ENCODE data around the gene TBXA2R. TPM values are rescaled to one million over a fixed set of nuclear protein-coding genes. Genes with fewer than 3 reads are reported as not detected.

TBXA2R gene
- total RNA-seq, 4 donors from 2014 or later = 0.20 to 4.2 (median 0.90) TPM

DNA sequence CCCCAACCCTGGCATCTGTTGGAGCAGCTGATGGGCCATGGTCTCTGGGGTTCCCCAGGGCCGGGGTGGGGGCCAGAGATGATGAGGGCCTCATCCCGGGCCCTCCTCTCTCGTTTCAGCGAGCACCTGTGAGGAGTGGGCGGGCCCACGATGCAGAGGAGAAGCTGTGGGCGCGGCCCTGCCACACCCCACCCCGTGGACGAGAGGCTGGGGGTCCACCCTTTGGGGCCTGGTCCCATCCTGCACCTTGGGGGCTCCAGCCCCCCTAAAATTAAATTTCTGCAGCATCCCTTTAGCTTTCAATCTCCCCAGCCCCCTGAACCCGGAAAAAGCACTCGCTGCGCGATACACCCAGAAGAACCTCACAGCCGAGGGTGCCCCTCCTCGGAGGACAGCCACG lies 28.3 kb downstream of the TBXA2R start:
- H3K4me3 ChIP-seq (ENCODE audit: low read depth, poor library complexity, severe bottlenecking) = no peak overlapping the region
- no peak for TF ChIP-seq POLR2A (IDR thresholded peaks at IDR 0.05)
- TF ChIP-seq, protein P1, sequence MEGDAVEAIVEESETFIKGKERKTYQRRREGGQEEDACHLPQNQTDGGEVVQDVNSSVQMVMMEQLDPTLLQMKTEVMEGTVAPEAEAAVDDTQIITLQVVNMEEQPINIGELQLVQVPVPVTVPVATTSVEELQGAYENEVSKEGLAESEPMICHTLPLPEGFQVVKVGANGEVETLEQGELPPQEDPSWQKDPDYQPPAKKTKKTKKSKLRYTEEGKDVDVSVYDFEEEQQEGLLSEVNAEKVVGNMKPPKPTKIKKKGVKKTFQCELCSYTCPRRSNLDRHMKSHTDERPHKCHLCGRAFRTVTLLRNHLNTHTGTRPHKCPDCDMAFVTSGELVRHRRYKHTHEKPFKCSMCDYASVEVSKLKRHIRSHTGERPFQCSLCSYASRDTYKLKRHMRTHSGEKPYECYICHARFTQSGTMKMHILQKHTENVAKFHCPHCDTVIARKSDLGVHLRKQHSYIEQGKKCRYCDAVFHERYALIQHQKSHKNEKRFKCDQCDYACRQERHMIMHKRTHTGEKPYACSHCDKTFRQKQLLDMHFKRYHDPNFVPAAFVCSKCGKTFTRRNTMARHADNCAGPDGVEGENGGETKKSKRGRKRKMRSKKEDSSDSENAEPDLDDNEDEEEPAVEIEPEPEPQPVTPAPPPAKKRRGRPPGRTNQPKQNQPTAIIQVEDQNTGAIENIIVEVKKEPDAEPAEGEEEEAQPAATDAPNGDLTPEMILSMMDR (IDR thresholded peaks at IDR 0.05) = no peak
- no peak for DNase-seq (ENCODE audit: low spot score in 2 of 2)
- intact Hi-C loops (cut with DNase I; ENCODE audit: low total_unique reads) = no loop called here
- 61 to 71% methylated on average over 16 to 17 of the region's 17 CpGs for WGBS, 2 donors

DNA sequence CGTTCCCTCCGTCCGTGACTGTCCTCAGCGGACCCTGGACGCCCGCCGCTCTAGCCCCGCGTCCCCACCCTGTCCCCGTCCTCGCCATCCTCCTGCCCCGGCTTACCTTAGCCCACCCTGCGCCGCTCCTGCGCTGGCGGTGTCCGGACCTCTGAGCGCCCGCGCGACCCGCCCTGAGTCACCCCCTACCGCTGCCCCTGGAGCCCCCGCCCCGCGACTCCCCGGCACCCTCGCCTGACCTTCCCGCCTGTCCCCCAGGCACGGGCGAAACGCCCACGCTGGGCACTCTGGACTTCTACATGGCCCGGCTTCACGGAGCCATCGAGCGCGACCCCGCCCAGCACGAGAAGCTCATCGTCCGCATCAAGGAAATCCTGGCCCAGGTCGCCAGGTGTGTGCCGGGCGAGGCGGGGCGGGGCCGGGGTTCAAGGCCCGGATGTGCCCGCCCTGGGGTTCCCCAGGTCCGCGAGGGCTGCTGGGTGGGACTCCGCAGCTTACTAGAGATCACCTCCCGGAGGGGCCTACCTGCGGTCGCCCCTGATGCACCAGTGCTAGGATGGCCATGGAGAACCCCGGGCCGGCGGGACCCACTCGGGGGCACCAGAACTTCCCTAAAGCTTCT lies 28.8 kb downstream of the TBXA2R start:
- 71 to 78% methylated on average over 46 of the region's 60 CpGs for WGBS, 2 donors
- intact Hi-C loops (cut with DNase I; ENCODE audit: low total_unique reads) = no loop called here
- DNase-seq (ENCODE audit: low spot score in 2 of 2) = no peak
- TF ChIP-seq, protein P1 (IDR thresholded peaks at IDR 0.05) = no peak
- TF ChIP-seq POLR2A (IDR thresholded peaks at IDR 0.05) = no peak
- no peak overlapping the region for H3K4me3 ChIP-seq (ENCODE audit: low read depth, poor library complexity, severe bottlenecking)

DNA sequence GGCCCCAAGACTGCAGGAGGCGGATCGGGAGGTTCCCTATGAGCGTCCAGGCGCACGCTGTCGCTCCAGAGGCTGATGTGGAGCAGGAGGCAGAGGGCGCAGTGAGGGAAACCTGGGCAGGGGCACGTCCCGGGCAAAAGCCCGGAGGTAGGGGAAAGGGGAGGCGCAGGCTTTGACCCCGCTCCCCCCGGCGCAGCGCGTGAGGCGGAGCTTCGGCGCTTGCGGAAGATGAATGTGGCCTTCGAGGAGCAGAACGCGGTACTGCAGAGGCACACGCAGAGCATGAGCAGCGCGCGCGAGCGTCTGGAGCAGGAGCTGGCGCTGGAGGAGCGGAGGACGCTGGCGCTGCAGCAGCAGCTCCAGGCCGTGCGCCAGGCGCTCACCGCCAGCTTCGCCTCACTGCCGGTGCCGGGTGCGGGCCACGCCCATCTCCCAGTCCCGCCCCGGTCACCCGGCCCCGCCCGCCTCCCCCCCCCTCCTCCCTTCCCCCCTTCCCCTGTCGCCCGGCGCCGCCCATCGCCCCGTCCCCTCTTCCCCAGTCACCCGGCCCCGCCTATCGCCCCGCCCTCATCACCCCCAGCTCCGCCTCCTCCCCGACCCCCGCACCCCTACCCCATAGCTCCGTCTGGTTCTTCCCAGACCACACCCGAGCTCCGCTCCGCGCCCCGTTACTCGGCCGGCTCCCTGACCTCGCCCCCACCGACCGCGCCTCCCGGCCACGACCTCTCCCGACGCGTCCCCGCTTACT lies 29.8 kb downstream of the TBXA2R start:
- TF ChIP-seq, protein P1 (IDR thresholded peaks at IDR 0.05) = no peak
- no peak for TF ChIP-seq POLR2A (IDR thresholded peaks at IDR 0.05)
- intact Hi-C loops (cut with DNase I; ENCODE audit: low total_unique reads) = no loop called here
- DNase-seq (ENCODE audit: low spot score in 2 of 2) = no peak
- 36 to 50% methylated on average over 69 to 71 of the region's 78 CpGs for WGBS, 2 donors
- H3K4me3 ChIP-seq (ENCODE audit: low read depth, poor library complexity, severe bottlenecking) = no peak overlapping the region

DNA sequence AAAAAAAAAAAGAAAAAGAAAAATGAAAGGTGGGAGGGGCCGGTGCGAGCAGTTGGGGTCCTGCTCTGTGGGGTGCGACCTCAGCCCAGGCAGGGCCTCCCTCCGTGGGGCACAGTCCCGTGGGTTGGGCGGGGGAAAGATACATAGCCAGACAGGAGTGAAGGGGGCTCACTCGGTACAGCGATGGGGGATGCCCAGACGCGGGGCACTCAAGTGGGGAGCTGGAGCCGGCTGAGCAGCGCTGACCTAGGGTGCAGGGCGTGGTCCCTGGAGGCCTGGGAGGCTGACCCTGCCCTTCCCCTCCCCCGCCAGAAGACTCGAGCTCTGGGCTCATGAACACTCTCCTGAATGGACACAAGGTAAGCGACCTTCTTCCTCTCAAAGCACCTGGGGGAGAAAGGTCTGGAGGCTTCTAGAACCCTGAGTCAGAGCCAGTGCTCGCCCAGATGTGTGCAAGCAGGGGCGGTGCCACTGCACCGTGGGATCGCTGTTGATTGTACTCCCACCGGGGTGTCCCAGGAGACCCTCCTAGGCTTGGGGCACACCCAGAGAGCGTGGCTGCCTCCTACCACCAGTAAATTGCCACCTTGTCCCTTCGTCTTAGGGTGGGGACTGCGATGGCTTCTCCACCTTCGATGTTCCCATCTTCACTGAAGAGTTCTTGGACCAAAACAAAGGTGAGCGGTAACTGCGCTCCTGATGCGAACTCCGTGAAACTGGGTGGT lies 30.6 kb downstream of the TBXA2R start:
- 69 to 80% methylated on average over 27 to 28 of the region's 29 CpGs for WGBS, 2 donors
- H3K4me3 ChIP-seq (ENCODE audit: low read depth, poor library complexity, severe bottlenecking) = no peak overlapping the region
- no peak for DNase-seq (ENCODE audit: low spot score in 2 of 2)
- intact Hi-C loops (cut with DNase I; ENCODE audit: low total_unique reads) = no loop called here
- TF ChIP-seq, protein P1 (IDR thresholded peaks at IDR 0.05) = no peak
- TF ChIP-seq POLR2A (IDR thresholded peaks at IDR 0.05) = no peak

DNA sequence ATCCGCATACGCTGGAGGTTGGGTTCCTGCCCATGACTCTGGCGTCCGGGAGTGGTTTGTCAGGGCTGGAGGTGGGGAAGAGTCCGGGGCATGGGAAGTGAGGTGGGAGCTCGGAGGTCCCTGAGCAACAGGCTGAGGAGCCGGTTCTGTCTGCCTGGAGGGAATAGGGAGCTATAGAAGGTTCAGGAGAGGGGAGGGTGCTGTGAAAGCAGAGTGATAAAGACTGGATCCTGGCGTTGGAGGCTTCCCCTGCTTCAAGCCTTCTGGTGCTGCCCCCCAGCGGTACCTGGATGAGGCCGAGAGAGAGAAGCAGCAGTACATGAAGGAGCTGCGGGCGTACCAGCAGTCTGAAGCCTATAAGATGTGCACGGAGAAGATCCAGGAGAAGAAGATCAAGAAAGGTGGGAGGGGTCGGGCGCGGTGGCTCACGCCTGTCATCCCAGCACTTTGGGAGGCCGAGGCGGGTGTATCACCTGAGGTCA lies 31.4 kb downstream of the TBXA2R start:
- intact Hi-C loops (cut with DNase I; ENCODE audit: low total_unique reads) = no loop called here
- TF ChIP-seq, protein P1 (IDR thresholded peaks at IDR 0.05) = no peak
- no peak for TF ChIP-seq POLR2A (IDR thresholded peaks at IDR 0.05)
- DNase-seq (ENCODE audit: low spot score in 2 of 2) = no peak
- no peak overlapping the region for H3K4me3 ChIP-seq (ENCODE audit: low read depth, poor library complexity, severe bottlenecking)
- 89 to 92% methylated on average over 19 of the region's 19 CpGs for WGBS, 2 donors
